ENCODE measurements around the gene MAGEB4.

DNA sequence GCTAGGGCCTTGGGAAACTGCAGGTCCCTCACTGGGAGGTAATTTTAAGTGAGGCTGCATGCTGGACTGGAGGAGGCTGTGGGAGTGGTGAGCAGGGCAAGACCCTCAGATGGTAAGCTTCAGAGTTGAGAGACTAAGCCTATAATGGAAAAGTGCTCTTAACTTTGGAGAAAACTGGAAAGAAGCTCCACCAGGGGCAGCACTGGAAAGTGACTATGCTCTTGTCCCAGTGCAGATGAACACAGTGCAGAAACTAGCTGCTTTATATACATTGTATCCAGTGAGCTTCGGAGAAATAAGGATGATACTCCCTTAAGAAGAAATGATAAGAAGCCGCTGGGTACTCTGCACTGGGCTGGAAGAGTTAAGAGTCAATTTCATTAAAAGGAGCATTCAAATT, 29.6 kb upstream of the MAGEB4 start:
- TF ChIP-seq, protein P1, sequence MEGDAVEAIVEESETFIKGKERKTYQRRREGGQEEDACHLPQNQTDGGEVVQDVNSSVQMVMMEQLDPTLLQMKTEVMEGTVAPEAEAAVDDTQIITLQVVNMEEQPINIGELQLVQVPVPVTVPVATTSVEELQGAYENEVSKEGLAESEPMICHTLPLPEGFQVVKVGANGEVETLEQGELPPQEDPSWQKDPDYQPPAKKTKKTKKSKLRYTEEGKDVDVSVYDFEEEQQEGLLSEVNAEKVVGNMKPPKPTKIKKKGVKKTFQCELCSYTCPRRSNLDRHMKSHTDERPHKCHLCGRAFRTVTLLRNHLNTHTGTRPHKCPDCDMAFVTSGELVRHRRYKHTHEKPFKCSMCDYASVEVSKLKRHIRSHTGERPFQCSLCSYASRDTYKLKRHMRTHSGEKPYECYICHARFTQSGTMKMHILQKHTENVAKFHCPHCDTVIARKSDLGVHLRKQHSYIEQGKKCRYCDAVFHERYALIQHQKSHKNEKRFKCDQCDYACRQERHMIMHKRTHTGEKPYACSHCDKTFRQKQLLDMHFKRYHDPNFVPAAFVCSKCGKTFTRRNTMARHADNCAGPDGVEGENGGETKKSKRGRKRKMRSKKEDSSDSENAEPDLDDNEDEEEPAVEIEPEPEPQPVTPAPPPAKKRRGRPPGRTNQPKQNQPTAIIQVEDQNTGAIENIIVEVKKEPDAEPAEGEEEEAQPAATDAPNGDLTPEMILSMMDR (IDR thresholded peaks at IDR 0.05), result no peak
- TF ChIP-seq POLR2A (IDR thresholded peaks at IDR 0.05), result no peak
